Brain pericyte (primary cell): ENCODE data around the gene PGBD4.
"Not testable (repeated sequence)": the region's sequence is repeated elsewhere in the genome, so short reads cannot be mapped to it uniquely, and the experiment has no call there.

Source experiments
- DNase-seq: peaks from one replicate; pipeline ENCODE4 v3.0.0-alpha.2; 2012; ENCODE audit warnings: low read depth, low spot score

The PGBD4 gene

GRCh38 chr15:34114215-34114614, 12.3 kb downstream of the PGBD4 start:
- DNase-seq, result no peak

- no peak for DNase-seq
These were observed 12.9 kb downstream of the PGBD4 start for GRCh38 chr15:34114739-34115138.

- DNase-seq, result no peak
These were observed 14.7 kb downstream of the PGBD4 start for GRCh38 chr15:34116620-34117019.

- DNase-seq, result no peak
These were observed 17.4 kb downstream of the PGBD4 start for GRCh38 chr15:34119291-34119690.

GRCh38 chr15:34120420-34120819, 18.5 kb downstream of the PGBD4 start:
- not testable (repeated sequence) for DNase-seq

GRCh38 chr15:34121786-34122185, 19.9 kb downstream of the PGBD4 start:
- not testable (repeated sequence) for DNase-seq

- peak; percentile 36 for DNase-seq
These were observed 20.9 kb downstream of the PGBD4 start for GRCh38 chr15:34122771-34123183.

GRCh38 chr15:34124651-34125050, 22.8 kb downstream of the PGBD4 start:
- no peak for DNase-seq

GRCh38 chr15:34125945-34126344, 24.1 kb downstream of the PGBD4 start:
- DNase-seq, result no peak

GRCh38 chr15:34126522-34126921, 24.6 kb downstream of the PGBD4 start:
- no peak for DNase-seq

GRCh38 chr15:34128898-34129297, 27.0 kb downstream of the PGBD4 start:
- DNase-seq, result no peak

GRCh38 chr15:34132881-34133280, 31.0 kb downstream of the PGBD4 start:
- no peak for DNase-seq

GRCh38 chr15:34133511-34133910, 31.6 kb downstream of the PGBD4 start:
- DNase-seq, result no peak

- no peak for DNase-seq
These were observed 45.7 kb downstream of the PGBD4 start for GRCh38 chr15:34147371-34148140.

GRCh38 chr15:34154725-34155204, 52.9 kb downstream of the PGBD4 start:
- no peak for DNase-seq

GRCh38 chr15:34155859-34156258, 54.0 kb downstream of the PGBD4 start:
- DNase-seq, result no peak
